Caco-2 (cell line): ENCODE results near the gene GSE1. TPM values are rescaled to one million over a fixed set of nuclear protein-coding genes. Genes with fewer than 3 reads are reported as not detected.

Experiments used
- BruUV-seq: library from RNA; stranded (reverse); fragments of 400-500 nt; replicated peaks from 2 replicates; lab custom pipeline; 2021; lab: Mats Ljungman, UMichigan
- CTCF ChIA-PET: fragments of 300-600 bp; sonication (Branson Sonifier 250); formaldehyde crosslinking; loops from one replicate; lab custom pipeline; 2022; ENCODE audit warnings: antibody characterized with exemption; lab: Charles Lee
- POLR2A ChIA-PET: fragments of 300-600 bp; sonication (Branson Sonifier 250); formaldehyde crosslinking; loops from one replicate; lab custom pipeline; 2022; ENCODE audit warnings: antibody characterized with exemption; lab: Charles Lee
- DNase-seq, 2 experiments: peaks; one replicate each; pipeline versions ENCODE4 v3.0.0 to v3.0.0-alpha.2; 2020 to 2022
- H3K27me3 ChIP-seq: replicated peaks from 2 replicates; pipeline ENCODE4 v1.6.0; 2011; ENCODE audit warnings: low read length; ENCODE audit not compliant: control insufficient read depth, insufficient read depth
- H3K36me3 ChIP-seq: 2 replicates; pipeline ENCODE4 v1.5.1; 2011; ENCODE audit warnings: low read length; ENCODE audit not compliant: control insufficient read depth, insufficient read depth
- H3K4me1 ChIP-seq: fragments of 250-450 bp; sonication (Bioruptor Pico); 2 replicates; pipeline ENCODE4 v1.5.1; 2020; ENCODE audit warnings: mild to moderate bottlenecking
- H3K4me3 ChIP-seq: 2 replicates; pipeline ENCODE4 v1.5.1; 2011; ENCODE audit warnings: low read depth, mild to moderate bottlenecking, control low read depth, low read length
- H3K9me3 ChIP-seq: fragments of 250-450 bp; sonication (Bioruptor Pico); 2 replicates; pipeline ENCODE4 v1.5.1; 2020; ENCODE audit warnings: mild to moderate bottlenecking, moderate library complexity
- H3K27ac Mint-ChIP-seq: one replicate; pipeline ENCODE4 v1.8.0; 2022; ENCODE audit warnings: mixed read lengths; ENCODE audit not compliant: unreplicated experiment
- H3K27me3 Mint-ChIP-seq: one replicate; pipeline ENCODE4 v1.8.0; 2022; ENCODE audit warnings: mixed read lengths; ENCODE audit not compliant: insufficient read depth, unreplicated experiment
- H3K36me3 Mint-ChIP-seq: one replicate; pipeline ENCODE4 v1.8.0; 2022; ENCODE audit warnings: mild to moderate bottlenecking, mixed read lengths; ENCODE audit not compliant: insufficient read depth, unreplicated experiment
- H3K4me1 Mint-ChIP-seq: one replicate; pipeline ENCODE4 v1.8.0; 2022; ENCODE audit warnings: low read depth, mixed read lengths; ENCODE audit not compliant: unreplicated experiment
- H3K4me3 Mint-ChIP-seq: one replicate; pipeline ENCODE4 v1.8.0; 2022; ENCODE audit warnings: mild to moderate bottlenecking, moderate library complexity, mixed read lengths; ENCODE audit not compliant: unreplicated experiment
- H3K9me3 Mint-ChIP-seq: one replicate; pipeline ENCODE4 v1.8.0; 2022; ENCODE audit warnings: mixed read lengths; ENCODE audit not compliant: unreplicated experiment
- CTCF ChIP-seq, 2 experiments: fragments of 200-600 bp in 1 of 2; IDR thresholded peaks; 1 replicate in 1 of 2; 2 replicates in 1 of 2; pipeline versions ENCODE4 v1.5.1 to v1.8.0; 2011 to 2022; ENCODE audit warnings: antibody characterized with exemption in 1 of 2, control low read depth in 1 of 2, inconsistent platforms in 1 of 2, low read depth in 1 of 2, low read length in 1 of 2, mild to moderate bottlenecking in 1 of 2, moderate library complexity in 1 of 2; ENCODE audit not compliant: insufficient read depth in 1 of 2, severe bottlenecking in 1 of 2, unreplicated experiment in 1 of 2
- intact Hi-C: fragments of 100-400 bp; cut with micrococcal nuclease; formaldehyde crosslinking; loops from one replicate; pipeline ENCODE4 v1.10.0; 2022; ENCODE audit not compliant: unreplicated experiment
- total RNA-seq: library from RNA; stranded (reverse); gene quantifications from 2 replicates; pipeline ENCODE4 v1.2.3, GENCODE V29; 2022

The GSE1 gene
- total RNA-seq, 1 experiment from 2014 or later, result 142 TPM

DNA sequence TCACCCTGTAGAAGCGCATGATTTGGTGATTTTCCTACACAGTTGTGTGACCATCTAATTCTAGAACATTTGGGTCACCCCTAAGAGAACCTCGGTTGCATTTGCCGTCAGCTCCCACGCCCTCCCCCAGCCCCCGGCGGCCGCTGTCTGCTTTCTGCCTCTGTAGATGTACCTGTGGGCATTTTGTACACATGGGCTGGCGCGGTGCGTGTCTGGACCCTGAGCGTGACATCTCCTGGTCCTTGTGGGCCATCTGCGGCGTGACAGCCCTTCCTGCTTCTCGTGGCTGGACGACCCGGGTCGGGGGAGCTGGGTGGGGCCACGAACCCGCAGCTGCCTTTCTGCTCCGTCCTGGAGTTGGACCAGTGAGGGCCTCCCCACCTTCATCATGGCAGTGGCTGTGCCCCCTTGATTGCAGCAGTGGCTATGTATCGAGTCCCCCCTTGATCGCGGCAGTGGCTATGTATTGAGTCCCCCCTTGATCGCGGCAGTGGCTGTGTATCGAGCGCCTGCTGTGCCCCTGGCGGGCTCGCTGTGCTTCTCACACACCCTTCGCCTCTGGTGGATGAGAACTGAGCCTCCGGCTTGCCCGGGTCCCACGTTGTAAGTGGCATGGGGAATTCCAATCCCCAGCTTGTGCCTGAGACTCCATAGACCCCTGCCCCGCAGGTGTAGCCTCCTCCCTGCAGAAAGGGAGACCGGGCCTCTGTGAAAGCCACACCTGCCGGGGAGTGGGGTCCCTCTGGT is 24.1 kb downstream of the GSE1 start:
- no peaks in the 10 kb centered on the region for H3K9me3 Mint-ChIP-seq
- H3K4me1 Mint-ChIP-seq, result no peaks in the 10 kb centered on the region
- ChIA-PET POLR2A (no interaction called here), CTCF (interaction anchor here (0.6 to 1.1 kb wide), 2 partner anchors 9 to 302 kb away, joined by 3 read pairs; no protein-coding TSS in a partner anchor)
- H3K4me3 Mint-ChIP-seq, result no peak overlapping the region
- H3K27ac Mint-ChIP-seq, result no peak overlapping the region
- Histone ChIP-seq H3K4me1 (no peaks in the 10 kb centered on the region), H3K36me3 (peaks cover 2% of the 10 kb centered on the region; the same call in 1 of the 2 replicates), H3K27me3 (no peaks in the 10 kb centered on the region), H3K9me3 (no peaks in the 10 kb centered on the region), H3K4me3 (no peak overlapping the region)
- no peak for DNase-seq
- no TSS peak for BruUV-seq
- H3K36me3 Mint-ChIP-seq, result peaks cover 49% of the 10 kb centered on the region
- no peak for TF ChIP-seq CTCF (IDR thresholded peaks at IDR 0.05; ENCODE audit: insufficient read depth in 1 of 2, low read depth in 1 of 2, low read length in 1 of 2, severe bottlenecking in 1 of 2, unreplicated experiment in 1 of 2)
- no peaks in the 10 kb centered on the region for H3K27me3 Mint-ChIP-seq
- intact Hi-C loops, result no loop called here

- TF ChIP-seq CTCF (IDR thresholded peaks at IDR 0.05; ENCODE audit: insufficient read depth in 1 of 2, low read depth in 1 of 2, low read length in 1 of 2, severe bottlenecking in 1 of 2, unreplicated experiment in 1 of 2), result no peak
- Mint-ChIP-seq H3K9me3 (no peaks in the 10 kb centered on the region), H3K4me3 (no peak overlapping the region), H3K36me3 (peaks cover 54% of the 10 kb centered on the region), H3K27me3 (no peaks in the 10 kb centered on the region), H3K4me1 (no peaks in the 10 kb centered on the region), H3K27ac (no peak overlapping the region)
- Histone ChIP-seq H3K9me3 (no peaks in the 10 kb centered on the region), H3K4me1 (no peaks in the 10 kb centered on the region), H3K36me3 (peaks cover 2% of the 10 kb centered on the region), H3K4me3 (no peak overlapping the region), H3K27me3 (no peaks in the 10 kb centered on the region)
- intact Hi-C loops, result no loop called here
- POLR2A ChIA-PET, result no interaction called here
- CTCF ChIA-PET, result interaction anchor here (1.1 kb wide), 1 partner anchor 8 kb away, joined by 3 read pairs; no protein-coding TSS in a partner anchor
- no TSS peak for BruUV-seq
- no peak for DNase-seq
Measured at GRCh38 chr16:85637808-85638647, 24.9 kb downstream of the GSE1 start.

- no peaks in the 10 kb centered on the region for H3K9me3 ChIP-seq
- no peaks in the 10 kb centered on the region for H3K27me3 ChIP-seq
- no peak overlapping the region for H3K27ac Mint-ChIP-seq
- no TSS peak for BruUV-seq
- no peaks in the 10 kb centered on the region for H3K9me3 Mint-ChIP-seq
- no peak overlapping the region for H3K4me3 Mint-ChIP-seq
- ChIA-PET POLR2A (no interaction called here), CTCF (no interaction called here)
- H3K27me3 Mint-ChIP-seq, result no peaks in the 10 kb centered on the region
- no peak for TF ChIP-seq CTCF (IDR thresholded peaks at IDR 0.05; ENCODE audit: insufficient read depth in 1 of 2, low read depth in 1 of 2, low read length in 1 of 2, severe bottlenecking in 1 of 2, unreplicated experiment in 1 of 2)
- H3K4me1 Mint-ChIP-seq, result no peaks in the 10 kb centered on the region
- 0 out of 2 replicates have a peak, but pooled peaks cover 4% of the 10 kb centered on the region for H3K4me1 ChIP-seq
- peaks cover 2% of the 10 kb centered on the region for H3K36me3 ChIP-seq
- peaks cover 61% of the 10 kb centered on the region for H3K36me3 Mint-ChIP-seq
- no peak for DNase-seq
- intact Hi-C loops, result no loop called here
- no peak overlapping the region for H3K4me3 ChIP-seq
Measured at GRCh38 chr16:85638695-85639409, 25.7 kb downstream of the GSE1 start.
